ENCODE measurements around the gene SUCO.

The SUCO gene

GRCh38 chr1:172551279-172551678 is 18.3 kb downstream of the SUCO start:
- peak; percentile 23 for DNase-seq (ENCODE audit: low read depth)
- no peak overlapping the region for H3K4me3 ChIP-seq (ENCODE audit: control insufficient read depth, low read depth, low read length)
- TF ChIP-seq CTCF (conservative IDR thresholded peaks at IDR 0.05; ENCODE audit: control insufficient read depth, insufficient read depth, low read depth, low read length), result no peak

DNA sequence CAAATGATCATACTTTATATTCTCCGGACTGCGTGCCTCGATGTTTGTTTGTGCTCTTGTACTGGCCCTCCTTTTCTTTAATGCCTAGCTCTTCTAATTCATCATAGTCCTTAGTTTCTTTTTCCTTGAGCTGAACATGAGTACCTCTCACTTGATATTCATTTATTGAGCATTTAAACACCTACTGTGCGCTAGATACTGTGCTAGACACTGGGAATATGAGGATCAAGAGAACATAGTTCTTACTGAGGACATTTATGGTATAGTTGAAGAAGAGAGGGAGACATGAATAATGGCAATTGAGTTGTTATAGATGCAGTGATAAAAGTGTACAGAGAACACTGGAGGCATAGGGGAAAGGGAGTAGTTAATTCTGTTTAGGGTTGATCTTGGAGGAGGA is 22.0 kb downstream of the SUCO start:
- DNase-seq (ENCODE audit: low read depth), result no peak
- no peak overlapping the region for H3K4me3 ChIP-seq (ENCODE audit: control insufficient read depth, low read depth, low read length)
- no peak for TF ChIP-seq CTCF (conservative IDR thresholded peaks at IDR 0.05; ENCODE audit: control insufficient read depth, insufficient read depth, low read depth, low read length)

GRCh38 chr1:172556461-172556860 is 23.5 kb downstream of the SUCO start:
- DNase-seq (ENCODE audit: low read depth), result no peak
- H3K4me3 ChIP-seq (ENCODE audit: control insufficient read depth, low read depth, low read length), result no peak overlapping the region
- no peak for TF ChIP-seq CTCF (conservative IDR thresholded peaks at IDR 0.05; ENCODE audit: control insufficient read depth, insufficient read depth, low read depth, low read length)

- no peak for TF ChIP-seq CTCF (conservative IDR thresholded peaks at IDR 0.05; ENCODE audit: control insufficient read depth, insufficient read depth, low read depth, low read length)
- DNase-seq (ENCODE audit: low read depth), result no peak
- no peak overlapping the region for H3K4me3 ChIP-seq (ENCODE audit: control insufficient read depth, low read depth, low read length)
Observed at GRCh38 chr1:172557270-172557669, 24.3 kb downstream of the SUCO start.

GRCh38 chr1:172559572-172560210 is 26.7 kb downstream of the SUCO start:
- TF ChIP-seq CTCF (conservative IDR thresholded peaks at IDR 0.05; ENCODE audit: control insufficient read depth, insufficient read depth, low read depth, low read length), result no peak
- no peak overlapping the region for H3K4me3 ChIP-seq (ENCODE audit: control insufficient read depth, low read depth, low read length)
- no peak for DNase-seq (ENCODE audit: low read depth)

GRCh38 chr1:172561252-172561651 is 28.3 kb downstream of the SUCO start:
- no peak for DNase-seq (ENCODE audit: low read depth)
- TF ChIP-seq CTCF (conservative IDR thresholded peaks at IDR 0.05; ENCODE audit: control insufficient read depth, insufficient read depth, low read depth, low read length), result no peak
- no peak overlapping the region for H3K4me3 ChIP-seq (ENCODE audit: control insufficient read depth, low read depth, low read length)

Data from fibroblast of mammary gland (primary cell).